Measurements from ENCODE around the gene TEX9.
"Not testable (repeated sequence)": the region's sequence is repeated elsewhere in the genome, so short reads cannot be mapped to it uniquely, and the experiment has no call there.

TEX9 gene

GRCh38 chr15:56365075-56365711, at the start of gene TEX9:
Gene TEX9, plus strand, starts transcription at chr15:56365426. Its CDS starts 25 bp downstream, at chr15:56365451.
- peak; percentile 69 to 94 (median 87) for DNase-seq
- intact Hi-C loops (cut with DNase I), result no loop called here

GRCh38 chr15:56316561-56316960, 48.7 kb upstream of the TEX9 start:
- intact Hi-C loops (cut with DNase I); DNase-seq: not testable (repeated sequence)

GRCh38 chr15:56320316-56320715, 44.9 kb upstream of the TEX9 start:
- no peak for DNase-seq
- intact Hi-C loops (cut with DNase I), result no loop called here

- no peak for DNase-seq
- intact Hi-C loops (cut with DNase I), result no loop called here
These were observed 44.4 kb upstream of the TEX9 start for GRCh38 chr15:56320861-56321260.

GRCh38 chr15:56322444-56322843, 42.8 kb upstream of the TEX9 start:
- intact Hi-C loops (cut with DNase I), result no loop called here
- DNase-seq, result no peak

- intact Hi-C loops (cut with DNase I), result no loop called here
- DNase-seq, result no peak
These were observed 41.8 kb upstream of the TEX9 start for GRCh38 chr15:56323435-56323834.

DNA sequence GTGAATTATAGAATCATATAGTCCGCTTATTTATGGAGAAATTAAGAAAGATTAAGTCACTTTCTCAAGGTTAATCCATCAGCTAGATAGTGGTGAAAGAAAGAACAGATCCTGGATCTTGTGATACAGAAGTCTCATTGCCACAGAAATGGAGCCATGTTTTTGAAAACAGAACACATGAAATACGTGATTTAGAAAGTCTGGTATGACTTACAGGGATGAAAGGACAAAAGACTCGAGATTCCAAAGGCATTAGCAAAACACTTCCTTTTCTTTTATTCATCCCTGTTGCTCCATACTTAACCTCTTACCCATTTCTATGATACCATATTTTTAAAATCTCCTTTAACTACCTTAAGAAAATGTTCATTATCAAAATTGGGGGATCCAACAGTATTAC, 40.0 kb upstream of the TEX9 start:
- no peak for DNase-seq

GRCh38 chr15:56327721-56328502, 37.3 kb upstream of the TEX9 start:
- intact Hi-C loops (cut with DNase I), result no loop called here
- peak in 4 of 42 donors; percentile 2 to 40 (median 10) for DNase-seq

More for the DNA sequence above, 40.0 kb upstream of the TEX9 start:
- intact Hi-C loops (cut with DNase I), result no loop called here

- intact Hi-C loops (cut with DNase I), result no loop called here
These were observed 28.0 kb upstream of the TEX9 start for GRCh38 chr15:56337084-56337725.

DNA sequence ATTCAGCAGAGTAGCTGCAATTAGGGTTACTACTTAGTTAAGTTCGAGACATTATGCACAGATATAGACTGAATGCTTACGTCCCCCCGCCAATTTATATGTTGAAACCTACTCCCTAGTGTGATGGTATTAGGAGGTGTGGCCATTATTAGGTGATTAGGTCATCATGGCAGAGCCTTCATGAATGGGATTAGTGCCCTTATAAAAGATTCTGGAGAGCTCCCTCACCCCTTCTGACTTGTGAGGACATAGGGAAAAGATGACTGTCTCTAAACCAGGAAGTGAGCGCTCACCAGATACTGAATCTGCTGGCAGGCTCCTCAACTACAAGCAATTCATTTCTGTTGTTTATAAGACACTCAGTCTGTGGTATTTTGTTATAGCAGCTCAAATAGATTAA, 25.6 kb upstream of the TEX9 start:
- no peak for DNase-seq
- intact Hi-C loops (cut with DNase I), result no loop called here

More at GRCh38 chr15:56337084-56337725, 28.0 kb upstream of the TEX9 start:
- DNase-seq, result no peak

GRCh38 chr15:56341201-56341600, 24.0 kb upstream of the TEX9 start:
- intact Hi-C loops (cut with DNase I), result no loop called here
- DNase-seq, result no peak

- no peak for DNase-seq
- intact Hi-C loops (cut with DNase I), result no loop called here
These were observed 22.6 kb upstream of the TEX9 start for GRCh38 chr15:56342653-56343052.

GRCh38 chr15:56343879-56344278, 21.3 kb upstream of the TEX9 start:
- intact Hi-C loops (cut with DNase I), result no loop called here
- DNase-seq, result no peak

- intact Hi-C loops (cut with DNase I), result no loop called here
- DNase-seq, result no peak
These were observed 20.9 kb upstream of the TEX9 start for GRCh38 chr15:56344336-56344735.

DNA sequence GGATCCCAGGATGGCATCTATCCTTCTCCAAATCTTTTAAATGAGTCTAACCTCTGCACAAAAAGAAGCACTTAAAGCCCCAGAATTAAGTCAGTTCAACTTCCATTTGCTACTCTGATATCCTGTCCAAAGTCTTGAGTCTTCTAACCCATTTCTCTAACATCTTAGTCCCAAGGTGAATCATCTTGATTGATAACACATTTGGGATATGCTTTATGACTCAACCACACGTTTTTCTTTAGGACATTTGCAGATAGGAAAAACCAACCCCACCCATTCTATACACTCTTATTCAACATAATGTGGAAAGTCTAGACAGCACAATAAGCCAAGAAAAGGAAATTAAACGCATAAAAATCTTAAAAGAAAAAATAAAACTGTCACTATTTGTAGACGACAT, 18.8 kb upstream of the TEX9 start:
- intact Hi-C loops (cut with DNase I), result no loop called here
- DNase-seq, result no peak

DNA sequence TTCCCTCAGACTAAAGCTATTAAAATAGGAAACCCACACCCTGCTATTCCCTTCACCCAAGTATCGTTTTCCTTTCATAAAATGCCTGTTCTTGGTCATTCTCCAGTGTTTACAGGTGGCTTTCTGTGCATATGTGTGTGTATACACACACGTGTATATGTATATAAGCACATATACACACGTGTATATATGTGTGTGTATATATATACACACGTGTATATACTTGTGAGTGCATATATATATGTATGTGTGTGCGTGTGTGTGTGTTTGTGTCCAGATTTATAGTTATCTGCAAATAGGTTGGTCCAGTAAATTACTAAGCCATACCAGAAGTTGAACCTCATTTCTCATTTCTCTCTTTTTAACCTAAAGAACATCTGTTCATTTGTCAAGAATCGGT, 15.7 kb upstream of the TEX9 start:
- DNase-seq, result no peak
- intact Hi-C loops (cut with DNase I), result no loop called here

DNA sequence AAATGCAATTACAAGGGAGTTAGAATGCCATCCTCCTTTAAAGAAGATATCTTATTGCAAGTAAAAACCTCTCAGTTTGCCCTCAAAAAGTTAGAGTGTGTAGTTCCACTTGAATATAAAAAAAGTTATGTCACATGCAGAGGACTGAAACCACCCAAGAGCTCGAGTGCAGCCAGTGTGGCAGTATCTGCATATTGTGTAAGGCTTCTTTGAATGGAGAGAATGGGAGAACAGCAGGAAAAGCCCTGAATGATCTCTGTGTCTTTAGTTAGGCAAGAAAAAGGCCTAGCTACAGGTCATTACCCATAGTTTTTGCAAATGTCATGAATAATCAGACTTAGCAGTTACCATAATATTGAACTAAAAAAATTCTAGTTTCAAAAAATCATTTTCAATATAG, 13.9 kb upstream of the TEX9 start:
- DNase-seq, result no peak
- intact Hi-C loops (cut with DNase I), result no loop called here

- intact Hi-C loops (cut with DNase I), result no loop called here
- no peak for DNase-seq
These were observed 13.2 kb upstream of the TEX9 start for GRCh38 chr15:56351957-56352506.

GRCh38 chr15:56353119-56353518, 12.1 kb upstream of the TEX9 start:
- intact Hi-C loops (cut with DNase I), result no loop called here
- no peak for DNase-seq

DNA sequence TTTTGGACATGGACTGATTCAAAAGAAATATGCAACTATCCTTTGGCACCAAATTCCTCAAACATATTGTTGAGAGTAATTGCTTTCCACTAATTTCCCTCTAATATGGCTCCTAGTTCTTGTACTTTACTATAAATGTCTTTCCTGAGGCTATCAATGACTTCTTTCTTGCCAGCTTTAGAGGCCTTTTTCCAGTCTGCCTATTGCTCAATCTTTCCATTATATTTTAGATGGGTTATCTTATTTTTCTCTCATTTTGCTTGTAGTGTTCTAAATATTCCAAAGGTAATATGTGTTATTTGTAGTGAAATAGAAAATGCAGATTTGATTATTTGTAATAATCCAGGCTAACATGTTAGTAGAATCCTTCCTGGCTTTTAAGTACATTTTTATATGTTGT, 11.5 kb upstream of the TEX9 start:
- intact Hi-C loops (cut with DNase I), result no loop called here
- no peak for DNase-seq

All from head of caudate nucleus (tissue), 42 donors.